Measurements from ENCODE around the gene NOP56.

GRCh38 chr20:2610941-2611720 is 41.3 kb upstream of the NOP56 start:
- no peak for TF ChIP-seq CTCF (IDR thresholded peaks at IDR 0.05 in 2 of 3, conservative IDR thresholded peaks at IDR 0.05 in 1 of 3; ENCODE audit: borderline replicate concordance in 1 of 3, insufficient read depth in 1 of 3, low read depth in 2 of 3, low read length in 2 of 3)
- TF ChIP-seq POLR2A (IDR thresholded peaks at IDR 0.05; ENCODE audit: borderline replicate concordance, extremely low read depth, insufficient read depth, insufficient read length), result no peak
- no peak for TF ChIP-seq REST (IDR thresholded peaks at IDR 0.05; ENCODE audit: low read depth)
- no peak for TF ChIP-seq EZH2 (IDR thresholded peaks at IDR 0.05)
- TF ChIP-seq SRF (IDR thresholded peaks at IDR 0.05; ENCODE audit: low read depth), result no peak
- no peak for TF ChIP-seq JUND (IDR thresholded peaks at IDR 0.05)
- TF ChIP-seq FOSL1 (IDR thresholded peaks at IDR 0.05; ENCODE audit: low read depth), result no peak
- no peak for TF ChIP-seq MAX (IDR thresholded peaks at IDR 0.05)
